Thyroid gland (tissue), 4 donors: Measurements from ENCODE around the gene NGEF. TPM values are rescaled to one million over a fixed set of nuclear protein-coding genes. Genes with fewer than 3 reads are reported as not detected.

ENCODE experiments used
- DNase-seq, 2 donors: peaks; one replicate each; pipeline ENCODE4 v3.0.0-alpha.2; 2019
- H3K27ac ChIP-seq, 3 donors: fragments of 200-600 bp; sonication (generic); 1 replicate in 2 of 3; 2 replicates in 1 of 3; pipeline ENCODE4 v1.5.1; 2016 to 2019; ENCODE audit warnings: mild to moderate bottlenecking in 1 of 3, moderate library complexity in 1 of 3
- H3K27me3 ChIP-seq: fragments of 200-600 bp; sonication (generic); one replicate; pipeline ENCODE4 v1.5.1; 2019
- H3K36me3 ChIP-seq, 2 donors: fragments of 200-600 bp; sonication (generic); one replicate each; pipeline ENCODE4 v1.5.1; 2016 to 2019
- H3K4me1 ChIP-seq, 2 donors: fragments of 200-600 bp; sonication (generic); one replicate each; pipeline ENCODE4 v1.5.1; 2017 to 2019
- H3K4me3 ChIP-seq, 3 donors: fragments of 200-600 bp; sonication (generic); replicated peaks in 1 of 3; 1 replicate in 2 of 3; 2 replicates in 1 of 3; pipeline ENCODE4 v1.5.1; 2016; ENCODE audit warnings: mild to moderate bottlenecking in 1 of 3
- H3K9me3 ChIP-seq: fragments of 200-600 bp; sonication (generic); one replicate; pipeline ENCODE4 v1.5.1; 2017
- CTCF ChIP-seq, 6 experiments: fragments of 200-600 bp in 3 of 6; fragments of 450-650 bp in 3 of 6; sonication (generic) in 3 of 6; IDR thresholded peaks; one replicate each; pipeline ENCODE4 v1.5.1; 2016 to 2019; ENCODE audit warnings: antibody characterized with exemption in 6 of 6, mild to moderate bottlenecking in 2 of 6, inconsistent platforms in 1 of 6, moderate library complexity in 1 of 6
- POLR2A ChIP-seq, 2 donors: fragments of 450-650 bp; IDR thresholded peaks; one replicate each; pipeline ENCODE4 v1.6.1; 2017; ENCODE audit warnings: antibody characterized with exemption in 2 of 2, mild to moderate bottlenecking in 2 of 2, moderate library complexity in 1 of 2
- WGBS, 2 donors: methylation state at CpG; one replicate each; pipeline ENCODE4 v1.1.5; 2017; 5-methylcytosine and 5-hydroxymethylcytosine counted together
- intact Hi-C: fragments of 100-400 bp; cut with DNase I; formaldehyde crosslinking; loops from one replicate; pipeline ENCODE4 v1.15.1; 2023
- total RNA-seq, 4 donors: library from RNA; depleted of rRNA; stranded (reverse); fragments of >200 nt; gene quantifications; one replicate each; pipeline ENCODE4 v1.2.3, GENCODE V29; 2016

NGEF gene
- total RNA-seq, 4 donors from 2014 or later: 0.11 to 2.1 TPM; not detected in 2

- Histone ChIP-seq H3K36me3 (no peaks in the 10 kb centered on the region), H3K9me3 (no peaks in the 10 kb centered on the region), H3K4me3 (peak overlapping the region in 1 of 3 donors; percentile 19), H3K27me3 (no peaks in the 10 kb centered on the region), H3K4me1 (peaks cover 5 to 16% of the 10 kb centered on the region in 2 donors), H3K27ac (no peak overlapping the region)
- 10 to 52% methylated on average over 3 to 4 of the region's 21 CpGs for WGBS, 2 donors
- TF ChIP-seq CTCF (IDR thresholded peaks at IDR 0.05) (no peak), POLR2A (IDR thresholded peaks at IDR 0.05) (no peak)
- intact Hi-C loops: no loop called here
- no peak for DNase-seq
Measured at GRCh38 chr2:232876978-232877441, 136.0 kb downstream of the NGEF start.

GRCh38 chr2:232876161-232876977, 136.7 kb downstream of the NGEF start:
- DNase-seq: peak; percentile 23 to 27
- TF ChIP-seq CTCF (IDR thresholded peaks at IDR 0.05): no peak
- no peak for TF ChIP-seq POLR2A (IDR thresholded peaks at IDR 0.05)
- intact Hi-C loops: no loop called here
- H3K4me3 ChIP-seq: peak overlapping the region in 2 of 3 donors; percentile 10 to 19
- 5% methylated on average over 4 of the region's 119 CpGs; no CpG with 5 or more reads in 1 of the 2 donors for WGBS, 2 donors
- peaks cover 5 to 16% of the 10 kb centered on the region in 2 donors for H3K4me1 ChIP-seq
- H3K9me3 ChIP-seq: no peaks in the 10 kb centered on the region
- no peaks in the 10 kb centered on the region for H3K36me3 ChIP-seq
- no peak overlapping the region for H3K27ac ChIP-seq
- H3K27me3 ChIP-seq: no peaks in the 10 kb centered on the region

- TF ChIP-seq CTCF (IDR thresholded peaks at IDR 0.05) (no peak), POLR2A (IDR thresholded peaks at IDR 0.05) (no peak)
- Histone ChIP-seq H3K27me3 (no peaks in the 10 kb centered on the region), H3K27ac (no peak overlapping the region), H3K36me3 (no peaks in the 10 kb centered on the region), H3K4me1 (peaks cover 5 to 16% of the 10 kb centered on the region in 2 donors), H3K9me3 (no peaks in the 10 kb centered on the region), H3K4me3 (peak overlapping the region in 1 of 3 donors; percentile 19)
- intact Hi-C loops: no loop called here
- DNase-seq: no peak
- 48 to 50% methylated on average over 15 of the region's 37 CpGs for WGBS, 2 donors
Measured at GRCh38 chr2:232875256-232876121, 137.6 kb downstream of the NGEF start.

GRCh38 chr2:232874677-232875223, 138.3 kb downstream of the NGEF start:
- Histone ChIP-seq H3K27ac (no peak overlapping the region), H3K27me3 (no peaks in the 10 kb centered on the region), H3K9me3 (no peaks in the 10 kb centered on the region), H3K4me1 (peaks cover 5 to 16% of the 10 kb centered on the region in 2 donors), H3K36me3 (no peaks in the 10 kb centered on the region), H3K4me3 (no peak overlapping the region)
- TF ChIP-seq POLR2A (IDR thresholded peaks at IDR 0.05) (no peak), CTCF (IDR thresholded peaks at IDR 0.05) (no peak)
- intact Hi-C loops: no loop called here
- DNase-seq: no peak
- WGBS, 2 donors: 92 to 97% methylated on average over 16 of the region's 16 CpGs
